Bronchial epithelial cell (primary cell): ENCODE measurements around the gene HIVEP3. TPM values are rescaled to one million over a fixed set of nuclear protein-coding genes. Genes with fewer than 3 reads are reported as not detected.
A peak's percentile ranks its signal among the peaks of the same experiment; 100 is the strongest.

Experiments used
- DNase-seq: peaks from one replicate; pipeline ENCODE4 v3.0.0-alpha.2; 2010; ENCODE audit warnings: low read depth
- FAIRE-seq: peaks from 2 replicates; lab custom pipeline; 2011; peaks lifted over from hg19 to GRCh38; lab: Jason Lieb, UNC
- H3K27me3 ChIP-seq: 2 replicates; pipeline ENCODE4 v1.5.1; 2011; ENCODE audit warnings: low read length; ENCODE audit not compliant: control insufficient read depth, insufficient read depth
- H3K36me3 ChIP-seq: 2 replicates; pipeline ENCODE4 v1.5.1; 2011; ENCODE audit warnings: low read length; ENCODE audit not compliant: control insufficient read depth, insufficient read depth
- H3K4me3 ChIP-seq: 2 replicates; pipeline ENCODE4 v1.5.1; 2011; ENCODE audit warnings: mild to moderate bottlenecking, low read depth, low read length, control low read depth
- total RNA-seq: library from RNA; depleted of rRNA; stranded (reverse); fragments of >200 nt; gene quantifications from 2 replicates; pipeline ENCODE4 v1.2.1, GENCODE V29; 2014
- TF ChIP-seq, protein P1 (sequence below): IDR thresholded peaks from 2 replicates; pipeline ENCODE4 v1.5.1; 2011; ENCODE audit warnings: mild to moderate bottlenecking, moderate library complexity, low read length, control low read depth, inconsistent platforms; ENCODE audit not compliant: insufficient read depth, severe bottlenecking

Gene HIVEP3
- total RNA-seq, 1 donor from 2014 or later, result under 0.01 TPM

DNA sequence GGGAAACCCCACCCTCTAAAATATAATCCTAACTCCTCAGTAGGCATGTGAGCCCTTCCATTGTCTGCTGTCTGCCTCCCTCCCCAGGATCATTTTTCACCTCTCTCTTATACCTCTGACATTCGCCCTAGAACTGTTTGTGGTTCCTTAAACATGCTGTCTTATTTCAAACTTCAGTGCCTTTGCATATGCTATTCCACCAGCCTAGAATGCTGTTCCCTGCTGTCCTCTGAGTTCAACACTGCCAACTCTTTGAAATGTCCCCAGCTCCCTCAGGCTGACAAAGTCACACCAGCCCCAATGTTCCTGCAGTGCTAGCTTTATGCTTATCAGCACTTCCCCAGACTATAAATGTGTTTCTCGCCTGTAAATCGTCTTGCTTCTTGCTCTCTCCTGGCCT, 119.5 kb downstream of the HIVEP3 start:
- TF ChIP-seq, protein P1, sequence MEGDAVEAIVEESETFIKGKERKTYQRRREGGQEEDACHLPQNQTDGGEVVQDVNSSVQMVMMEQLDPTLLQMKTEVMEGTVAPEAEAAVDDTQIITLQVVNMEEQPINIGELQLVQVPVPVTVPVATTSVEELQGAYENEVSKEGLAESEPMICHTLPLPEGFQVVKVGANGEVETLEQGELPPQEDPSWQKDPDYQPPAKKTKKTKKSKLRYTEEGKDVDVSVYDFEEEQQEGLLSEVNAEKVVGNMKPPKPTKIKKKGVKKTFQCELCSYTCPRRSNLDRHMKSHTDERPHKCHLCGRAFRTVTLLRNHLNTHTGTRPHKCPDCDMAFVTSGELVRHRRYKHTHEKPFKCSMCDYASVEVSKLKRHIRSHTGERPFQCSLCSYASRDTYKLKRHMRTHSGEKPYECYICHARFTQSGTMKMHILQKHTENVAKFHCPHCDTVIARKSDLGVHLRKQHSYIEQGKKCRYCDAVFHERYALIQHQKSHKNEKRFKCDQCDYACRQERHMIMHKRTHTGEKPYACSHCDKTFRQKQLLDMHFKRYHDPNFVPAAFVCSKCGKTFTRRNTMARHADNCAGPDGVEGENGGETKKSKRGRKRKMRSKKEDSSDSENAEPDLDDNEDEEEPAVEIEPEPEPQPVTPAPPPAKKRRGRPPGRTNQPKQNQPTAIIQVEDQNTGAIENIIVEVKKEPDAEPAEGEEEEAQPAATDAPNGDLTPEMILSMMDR, result no peak
- H3K4me3 ChIP-seq, result no peak overlapping the region
- DNase-seq, result no peak
- FAIRE-seq, result no peak
- H3K36me3 ChIP-seq, result no peaks in the 10 kb centered on the region
- no peaks in the 10 kb centered on the region for H3K27me3 ChIP-seq

- Histone ChIP-seq H3K4me3 (no peak overlapping the region), H3K27me3 (no peaks in the 10 kb centered on the region), H3K36me3 (no peaks in the 10 kb centered on the region)
- peak; percentile 62 for DNase-seq
- TF ChIP-seq, protein P1, result peak; percentile 35
- FAIRE-seq, result no peak
These were observed 123.4 kb downstream of the HIVEP3 start for GRCh38 chr1:41795205-41795762.

- FAIRE-seq, result no peak
- TF ChIP-seq, protein P1, result no peak
- Histone ChIP-seq H3K36me3 (no peaks in the 10 kb centered on the region), H3K4me3 (no peak overlapping the region), H3K27me3 (no peaks in the 10 kb centered on the region)
- no peak for DNase-seq
These were observed 124.7 kb downstream of the HIVEP3 start for GRCh38 chr1:41794031-41794430.

GRCh38 chr1:41792485-41792770, 126.3 kb downstream of the HIVEP3 start:
- Histone ChIP-seq H3K4me3 (no peak overlapping the region), H3K36me3 (no peaks in the 10 kb centered on the region), H3K27me3 (no peaks in the 10 kb centered on the region)
- no peak for FAIRE-seq
- TF ChIP-seq, protein P1, result no peak
- DNase-seq, result no peak

DNA sequence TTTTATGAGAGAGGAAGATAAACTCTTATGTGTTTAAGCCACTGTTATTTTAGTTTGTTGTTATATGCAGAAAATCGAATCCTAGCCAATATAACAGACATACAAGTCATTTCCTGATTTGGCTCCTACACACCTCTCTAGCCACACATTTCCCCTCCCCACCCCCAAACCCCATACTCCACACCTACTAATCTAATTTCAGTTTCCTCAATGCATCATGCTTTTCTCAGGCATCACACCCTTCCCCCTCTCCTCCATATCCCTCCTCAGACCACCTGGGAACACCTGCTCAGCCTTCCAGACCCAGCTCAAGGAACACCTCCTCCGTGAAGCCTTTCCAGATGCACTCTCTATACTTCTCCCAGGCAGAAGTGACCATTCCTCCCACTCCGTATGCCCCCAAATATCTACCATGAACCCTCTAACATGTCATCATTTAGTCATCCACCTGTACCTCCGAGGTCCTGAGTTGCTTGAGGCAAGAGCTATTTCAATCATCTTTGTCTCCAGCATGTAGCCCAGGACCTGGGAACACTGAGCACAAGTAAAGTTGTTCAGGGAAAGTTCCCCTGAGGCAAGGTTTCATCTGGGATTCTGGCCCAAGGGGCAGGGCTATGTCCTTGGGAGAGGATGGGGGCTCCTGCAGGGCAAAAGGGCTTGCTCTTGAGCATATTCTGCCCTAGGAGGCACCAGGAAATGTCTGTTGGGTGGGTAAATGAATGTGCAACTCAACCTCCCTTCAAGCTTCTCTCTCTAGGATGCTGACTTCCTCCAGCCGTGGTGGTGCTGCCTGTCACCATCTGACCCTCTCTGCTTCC, 126.8 kb downstream of the HIVEP3 start:
- FAIRE-seq, result peak; percentile 66
- no peak overlapping the region for H3K4me3 ChIP-seq

More for the DNA sequence above, 126.8 kb downstream of the HIVEP3 start:
- DNase-seq, result no peak
- H3K27me3 ChIP-seq, result no peaks in the 10 kb centered on the region
- TF ChIP-seq, protein P1, result no peak
- H3K36me3 ChIP-seq, result no peaks in the 10 kb centered on the region
